K562 (cell line): ENCODE measurements around the gene BICC1. TPM values are rescaled to one million over a fixed set of nuclear protein-coding genes. Genes with fewer than 3 reads are reported as not detected.

Source experiments
- ATAC-seq: fragments of 200-7000 bp; cut with Tn5 transposase; 3 replicates; pipeline ENCODE4 v1.9.1; 2020; ENCODE audit warnings: moderate library complexity
- BruUV-seq: library from RNA; stranded (reverse); fragments of 400-500 nt; replicated peaks from 2 replicates; lab custom pipeline; 2021; lab: Mats Ljungman, UMichigan
- CTCF ChIA-PET: fragments of 300-600 bp; formaldehyde crosslinking; extraction: SDS; loops from one replicate; lab custom pipeline; 2021; ENCODE audit warnings: low intra/inter-chr PET ratio; lab: Yijun Ruan, JAX
- POLR2A ChIA-PET: fragments of 300-600, 350-650 bp; sonication (Branson Sonifier 250); formaldehyde crosslinking; extraction: SDS; loops from one replicate; lab custom pipeline; 2021; ENCODE audit warnings: antibody characterized with exemption, inconsistent platforms; lab: Yijun Ruan, JAX
- DNase-seq, 4 experiments: peaks; one replicate each; pipeline versions ENCODE4 v3.0.0 to v3.0.0-alpha.2; 2011 to 2018; ENCODE audit warnings: low spot score in 3 of 4, mixed read lengths in 3 of 4; ENCODE audit errors: extremely low read depth in 1 of 4
- FAIRE-seq: peaks from 2 replicates; lab custom pipeline; 2011; peaks lifted over from hg19 to GRCh38; lab: Jason Lieb, UNC
- H2AFZ ChIP-seq: 2 replicates; pipeline ENCODE4 v1.6.0; 2011; ENCODE audit warnings: low read depth, low read length, control low read depth, inconsistent platforms
- H3K27ac ChIP-seq: fragments of 200-600 bp; 3 replicates; pipeline ENCODE4 v1.8.0; 2011; ENCODE audit warnings: low read depth, mild to moderate bottlenecking, control low read depth, inconsistent platforms, low read length, moderate library complexity, mixed read lengths; ENCODE audit errors: extremely low read depth
- H3K27me3 ChIP-seq, 2 experiments: fragments of 300-600 bp in 1 of 2; 2 replicates in 1 of 2; 3 replicates in 1 of 2; pipeline versions ENCODE4 v1.6.0 to v1.8.0; 2011; ENCODE audit warnings: inconsistent platforms in 2 of 2, low read length in 2 of 2, mild to moderate bottlenecking in 1 of 2, mixed read lengths in 1 of 2, moderate library complexity in 1 of 2; ENCODE audit not compliant: control insufficient read depth in 2 of 2, insufficient read depth in 2 of 2
- H3K36me3 ChIP-seq: fragments of 300-600 bp; 3 replicates; pipeline ENCODE4 v1.8.0; 2011; ENCODE audit warnings: mild to moderate bottlenecking, low read length, inconsistent platforms; ENCODE audit not compliant: control insufficient read depth, insufficient read depth
- H3K4me1 ChIP-seq, 2 experiments: fragments of 200-600 bp in 1 of 2; replicated peaks in 1 of 2; 2 replicates in 1 of 2; 3 replicates in 1 of 2; pipeline versions ENCODE4 v1.5.1 to v1.8.0; 2011; ENCODE audit warnings: inconsistent platforms in 2 of 2, low read length in 2 of 2, mild to moderate bottlenecking in 1 of 2, mixed read lengths in 1 of 2, moderate library complexity in 1 of 2; ENCODE audit not compliant: control insufficient read depth in 2 of 2, insufficient read depth in 2 of 2
- H3K4me2 ChIP-seq: 2 replicates; pipeline ENCODE4 v1.6.1; 2011; ENCODE audit warnings: low read length, control low read depth, inconsistent platforms, mixed read lengths; ENCODE audit not compliant: insufficient read depth
- H3K4me3 ChIP-seq: fragments of 200-600 bp; sonication (generic), shearing (Covaris generic); 2 replicates; pipeline ENCODE4 v1.5.1; 2016; ENCODE audit warnings: control low read depth, inconsistent platforms
- H3K79me2 ChIP-seq: fragments of 200-600 bp; 3 replicates; pipeline ENCODE4 v1.8.0; 2011; ENCODE audit warnings: low read length, inconsistent platforms; ENCODE audit not compliant: control insufficient read depth, insufficient read depth
- H3K9ac ChIP-seq, 2 experiments: 2 replicates each; pipeline versions ENCODE4 v1.6.0 to v1.6.1; 2011; ENCODE audit warnings: low read depth in 2 of 2, low read length in 2 of 2, control low read depth in 1 of 2, inconsistent platforms in 1 of 2, mild to moderate bottlenecking in 1 of 2, mixed read lengths in 1 of 2; ENCODE audit not compliant: insufficient read depth in 1 of 2
- H3K9me1 ChIP-seq: one replicate; pipeline ENCODE4 v1.6.0; 2011; ENCODE audit warnings: inconsistent platforms, mild to moderate bottlenecking, low read length, moderate library complexity; ENCODE audit not compliant: control insufficient read depth, insufficient read depth
- H3K9me3 ChIP-seq: replicated peaks from 2 replicates; pipeline ENCODE4 v1.5.1; 2011; ENCODE audit warnings: low read depth, low read length, inconsistent platforms; ENCODE audit not compliant: control insufficient read depth, insufficient read depth
- H4K20me1 ChIP-seq: replicated peaks from 2 replicates; pipeline ENCODE4 v1.6.1; 2011; ENCODE audit warnings: low read length, inconsistent platforms, mixed read lengths; ENCODE audit not compliant: control insufficient read depth, insufficient read depth
- E2F1 ChIP-seq: sonication (generic); formaldehyde crosslinking; IDR thresholded peaks from 2 replicates; pipeline ENCODE4 v1.8.1; 2023; ENCODE audit warnings: mild to moderate bottlenecking, missing genetic modification reagents, moderate library complexity
- EWSR1 ChIP-seq: fragments of 450-650 bp; IDR thresholded peaks from 2 replicates; pipeline ENCODE4 v1.6.1; 2018; ENCODE audit warnings: borderline replicate concordance, mild to moderate bottlenecking, low read depth, moderate library complexity; ENCODE audit not compliant: partially characterized antibody
- FOXA3 ChIP-seq, 2 experiments: fragments of 450-650 bp in 1 of 2; sonication (generic) in 1 of 2; formaldehyde crosslinking; IDR thresholded peaks in 1 of 2; conservative IDR thresholded peaks in 1 of 2; 2 replicates each; pipeline versions ENCODE4 v1.4.0 to v1.8.0; 2020 to 2022; ENCODE audit warnings: mild to moderate bottlenecking in 2 of 2, missing genetic modification reagents in 1 of 2
- MXD1 ChIP-seq: fragments of 250-450 bp; sonication (Bioruptor Pico); IDR thresholded peaks from 2 replicates; pipeline ENCODE4 v1.8.0; 2021; ENCODE audit warnings: borderline replicate concordance, mild to moderate bottlenecking, moderate library complexity; ENCODE audit not compliant: poor library complexity, severe bottlenecking
- PCBP1 ChIP-seq: fragments of 200-400 bp; formaldehyde crosslinking; IDR thresholded peaks from 2 replicates; pipeline ENCODE4 v1.6.1; 2018; ENCODE audit warnings: mild to moderate bottlenecking, low read depth, low read length; ENCODE audit not compliant: poor library complexity, severe bottlenecking
- PURB ChIP-seq: sonication (generic); formaldehyde crosslinking; IDR thresholded peaks from 2 replicates; pipeline ENCODE4 v1.9.0; 2021; ENCODE audit warnings: low read depth, mild to moderate bottlenecking, missing genetic modification reagents
- RBM34 ChIP-seq: fragments of 200-400 bp; formaldehyde crosslinking; IDR thresholded peaks from 2 replicates; pipeline ENCODE4 v1.6.1; 2018; ENCODE audit warnings: low read length, borderline replicate concordance; ENCODE audit not compliant: insufficient read depth
- RUNX1 ChIP-seq: sonication (generic); IDR thresholded peaks from 2 replicates; pipeline ENCODE4 v1.6.1; 2016; ENCODE audit warnings: antibody characterized with exemption, low read depth
- TCF7L2 ChIP-seq: fragments of 150-350 bp; IDR thresholded peaks from 2 replicates; pipeline ENCODE4 v1.6.1; 2016; ENCODE audit warnings: low read depth, mild to moderate bottlenecking, low read length, moderate library complexity
- ZBTB34 ChIP-seq: fragments of 250-450 bp; sonication (Bioruptor Pico); IDR thresholded peaks from 2 replicates; pipeline ENCODE4 v1.8.0; 2021; ENCODE audit warnings: mild to moderate bottlenecking, moderate library complexity
- ZNF253 ChIP-seq: fragments of 250-450 bp; sonication (Bioruptor Pico); conservative IDR thresholded peaks from 2 replicates; pipeline ENCODE4 v1.6.1; 2021; ENCODE audit warnings: mild to moderate bottlenecking
- ZNF75A ChIP-seq: fragments of 450-650 bp; formaldehyde crosslinking; IDR thresholded peaks from 2 replicates; pipeline ENCODE4 v1.4.0; 2020; ENCODE audit warnings: mild to moderate bottlenecking
- WGBS: fragments of 100-300 bp; shearing (Covaris generic); methylation state at CpG from one replicate; pipeline ENCODE4 v1.1.6; 2016; ENCODE audit warnings: low coverage, mixed read lengths; ENCODE audit not compliant: insufficient coverage; ENCODE audit errors: missing lambda C conversion rate; 5-methylcytosine and 5-hydroxymethylcytosine counted together
- in situ Hi-C: fragments of 300-500 bp; cut with MboI; formaldehyde crosslinking; loops from 4 replicates; pipeline ENCODE4 v1.15.0; 2018; ENCODE audit warnings: inconsistent platforms, mixed read lengths
- intact Hi-C: fragments of 100-400 bp; cut with micrococcal nuclease; formaldehyde crosslinking; loops from 2 replicates; pipeline ENCODE4 v1.14.2; 2022
- polyA plus RNA-seq, 8 experiments: library from polyadenylated mRNA; depleted of rRNA in 4 of 8; stranded (reverse) in 5 of 8; unstranded in 3 of 8; fragments of >200 nt; fragmentation: Nextera tagmentation in 2 of 8; fragmentation: Illumina TruSeq in 1 of 8; extraction: Ambion mirVana in 2 of 8; extraction: Trizol in 1 of 8; gene quantifications; 2 replicates each; pipeline versions ENCODE4 v1.2.1 to v1.2.3, GENCODE V29; 2011 to 2014; ENCODE audit warnings: inconsistent platforms in 1 of 8, missing spikeins in 1 of 8
- total RNA-seq, 7 experiments: library from RNA; depleted of rRNA in 6 of 7; stranded (reverse); fragments of >200 nt in 6 of 7; fragmentation: Illumina TruSeq in 2 of 7; extraction: Trizol in 2 of 7; gene quantifications; 2 replicates each; pipeline versions ENCODE4 v1.2.1 to v1.2.3, GENCODE V29; 2011 to 2021; ENCODE audit warnings: low replicate concordance in 1 of 7

BICC1 gene
- total and polyA plus RNA-seq, 9 of the 15 experiments (the other 6 are each of a cell fraction or from before 2014, with no cell fraction given) = not detected

GRCh38 chr10:58648131-58648530 lies 135.5 kb downstream of the BICC1 start:
- no peak overlapping the region for H2AFZ ChIP-seq
- 2% methylated on average over 3 of the region's 3 CpGs for WGBS
- no peak overlapping the region for H3K4me2 ChIP-seq
- BruUV-seq = no TSS peak
- no peaks in the 10 kb centered on the region for H3K27me3 ChIP-seq
- intact Hi-C loops = no loop called here
- no peak overlapping the region for H3K9ac ChIP-seq
- TF ChIP-seq MXD1 = no peak
- no peak for TF ChIP-seq ZNF75A (CRISPR knock-in tag)
- TF ChIP-seq RUNX1 = no peak
- TF ChIP-seq FOXA3 (CRISPR knock-in tag; conservative IDR thresholded peaks at IDR 0.05 in 1 of 2, IDR thresholded peaks at IDR 0.05 in 1 of 2) = no peak
- TF ChIP-seq EWSR1 = no peak
- TF ChIP-seq TCF7L2 = no peak
- TF ChIP-seq RBM34 = no peak
- TF ChIP-seq PCBP1 = no peak
- no peak for TF ChIP-seq ZNF253 (CRISPR knock-in tag)
- TF ChIP-seq PURB (CRISPR knock-in tag) = no peak
- TF ChIP-seq ZBTB34 = no peak
- no peak for TF ChIP-seq E2F1 (CRISPR knock-in tag)
- no peaks in the 10 kb centered on the region for H3K9me3 ChIP-seq
- no peak overlapping the region for H3K27ac ChIP-seq
- FAIRE-seq (no peak), ATAC-seq (no peak), DNase-seq (no peak)
- ChIA-PET CTCF (no interaction called here), POLR2A (no interaction called here)
- H3K79me2 ChIP-seq = no peaks in the 10 kb centered on the region
- H3K4me3 ChIP-seq = no peak overlapping the region
- H4K20me1 ChIP-seq = no peaks in the 10 kb centered on the region
- in situ Hi-C loops = no loop called here
- H3K4me1 ChIP-seq = no peaks in the 10 kb centered on the region
- no peaks in the 10 kb centered on the region for H3K36me3 ChIP-seq
- H3K9me1 ChIP-seq = no peaks in the 10 kb centered on the region
